Activated T-cell treated with anti-CD3 and anti-CD28 coated beads, Interleukin-2, amount 50 U/mL, for 72 hours (primary cell): Measurements from ENCODE around the gene CRKL. TPM values are rescaled to one million over a fixed set of nuclear protein-coding genes. Genes with fewer than 3 reads are reported as not detected.

ENCODE experiments used
- ATAC-seq, 2 donors: fragments of 150-1000 bp; cut with Tn5 transposase; replicated peaks in 1 of 2; 2 replicates each; pipeline ENCODE4 v1.10.0; 2021; ENCODE audit warnings: moderate library complexity in 2 of 2, mild to moderate bottlenecking in 1 of 2
- DNase-seq, 2 donors: peaks; one replicate each; pipeline ENCODE4 v3.0.0; 2021 to 2022; ENCODE audit warnings: mixed read lengths in 1 of 2
- H3K27ac Mint-ChIP-seq: one replicate; pipeline ENCODE4 v1.8.0; 2022; ENCODE audit warnings: mild to moderate bottlenecking, moderate library complexity, mixed read lengths
- H3K27me3 Mint-ChIP-seq: one replicate; pipeline ENCODE4 v1.8.0; 2022; ENCODE audit warnings: low read depth, mixed read lengths
- H3K36me3 Mint-ChIP-seq, 2 donors: one replicate each; pipeline ENCODE4 v1.8.0; 2022; ENCODE audit warnings: mixed read lengths in 2 of 2, mild to moderate bottlenecking in 1 of 2; ENCODE audit not compliant: insufficient read depth in 2 of 2
- H3K4me1 Mint-ChIP-seq: one replicate; pipeline ENCODE4 v1.8.0; 2022; ENCODE audit warnings: low read depth, mixed read lengths
- H3K4me3 Mint-ChIP-seq, 2 donors: one replicate each; pipeline ENCODE4 v1.8.0; 2022; ENCODE audit warnings: mild to moderate bottlenecking in 2 of 2, mixed read lengths in 2 of 2, moderate library complexity in 2 of 2
- H3K9me3 Mint-ChIP-seq, 2 donors: one replicate each; pipeline ENCODE4 v1.8.0; 2022; ENCODE audit warnings: mixed read lengths in 2 of 2
- total RNA-seq, 2 donors: library from RNA; stranded (reverse); gene quantifications; one replicate each; pipeline ENCODE4 v1.2.3, GENCODE V29; 2022

Gene CRKL
- total RNA-seq, 2 donors from 2014 or later: 70.4 to 71.5 TPM

DNA sequence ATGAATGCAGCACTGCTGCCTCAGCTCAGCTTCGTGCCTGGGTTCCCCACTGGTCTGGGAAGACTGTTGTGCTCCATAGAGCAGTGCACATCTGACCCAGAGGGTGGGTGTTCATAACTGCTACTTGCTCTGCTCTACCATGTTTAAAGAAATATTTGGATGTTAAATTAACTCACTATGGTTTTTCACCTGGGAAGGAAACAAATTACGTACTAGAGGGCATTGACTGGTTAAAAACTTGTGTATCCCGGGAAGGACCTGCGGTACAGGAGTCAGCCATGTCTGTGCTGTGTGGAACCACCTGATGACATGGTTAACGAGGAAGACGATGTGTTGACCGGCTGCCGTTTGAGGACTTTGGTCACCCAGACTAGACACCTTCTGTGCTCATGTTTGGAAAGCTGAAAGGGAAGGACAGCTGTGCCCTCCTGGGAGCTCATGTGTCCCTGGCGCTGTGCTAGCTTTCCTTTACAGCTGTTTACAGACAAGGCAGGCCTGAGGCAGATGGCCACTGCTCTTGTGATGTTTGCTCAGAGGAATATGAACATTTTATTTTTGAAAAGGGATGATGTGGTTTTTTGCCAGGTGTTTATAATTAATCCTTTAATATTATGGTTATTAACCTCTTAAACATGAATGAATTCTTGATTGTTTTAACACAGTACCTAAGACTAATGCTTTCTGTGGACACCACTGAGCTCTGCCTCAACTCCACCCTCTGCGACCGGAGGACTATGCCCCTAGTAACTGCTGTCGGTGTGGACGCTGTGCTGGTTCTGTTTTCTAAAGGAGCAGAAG lies 35.5 kb downstream of the CRKL start:
- Mint-ChIP-seq H3K4me3 (no peak overlapping the region), H3K9me3 (no peaks in the 10 kb centered on the region), H3K36me3 (peaks cover 3 to 4% of the 10 kb centered on the region in 2 donors), H3K4me1 (peaks cover 13% of the 10 kb centered on the region), H3K27me3 (peaks cover 8% of the 10 kb centered on the region), H3K27ac (no peak overlapping the region)
- DNase-seq: no peak
- ATAC-seq: no peak

DNA sequence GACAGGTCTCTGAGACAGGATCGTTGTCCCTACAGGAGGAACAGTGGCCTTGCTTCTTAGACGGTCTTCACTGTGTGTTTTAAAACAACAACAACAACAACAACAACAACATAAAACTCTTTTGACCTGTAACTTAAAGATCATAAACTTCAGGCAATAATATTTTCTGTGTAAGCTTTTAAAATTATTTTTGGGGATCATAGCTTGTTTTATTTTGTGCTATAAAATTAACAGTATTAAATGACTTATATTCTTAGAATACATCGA lies 36.1 kb downstream of the CRKL start:
- DNase-seq (no peak), ATAC-seq (no peak)
- Mint-ChIP-seq H3K27ac (no peak overlapping the region), H3K36me3 (peaks cover 3 to 4% of the 10 kb centered on the region in 2 donors), H3K4me1 (peaks cover 13% of the 10 kb centered on the region), H3K4me3 (no peak overlapping the region), H3K27me3 (peaks cover 14% of the 10 kb centered on the region), H3K9me3 (no peaks in the 10 kb centered on the region)

DNA sequence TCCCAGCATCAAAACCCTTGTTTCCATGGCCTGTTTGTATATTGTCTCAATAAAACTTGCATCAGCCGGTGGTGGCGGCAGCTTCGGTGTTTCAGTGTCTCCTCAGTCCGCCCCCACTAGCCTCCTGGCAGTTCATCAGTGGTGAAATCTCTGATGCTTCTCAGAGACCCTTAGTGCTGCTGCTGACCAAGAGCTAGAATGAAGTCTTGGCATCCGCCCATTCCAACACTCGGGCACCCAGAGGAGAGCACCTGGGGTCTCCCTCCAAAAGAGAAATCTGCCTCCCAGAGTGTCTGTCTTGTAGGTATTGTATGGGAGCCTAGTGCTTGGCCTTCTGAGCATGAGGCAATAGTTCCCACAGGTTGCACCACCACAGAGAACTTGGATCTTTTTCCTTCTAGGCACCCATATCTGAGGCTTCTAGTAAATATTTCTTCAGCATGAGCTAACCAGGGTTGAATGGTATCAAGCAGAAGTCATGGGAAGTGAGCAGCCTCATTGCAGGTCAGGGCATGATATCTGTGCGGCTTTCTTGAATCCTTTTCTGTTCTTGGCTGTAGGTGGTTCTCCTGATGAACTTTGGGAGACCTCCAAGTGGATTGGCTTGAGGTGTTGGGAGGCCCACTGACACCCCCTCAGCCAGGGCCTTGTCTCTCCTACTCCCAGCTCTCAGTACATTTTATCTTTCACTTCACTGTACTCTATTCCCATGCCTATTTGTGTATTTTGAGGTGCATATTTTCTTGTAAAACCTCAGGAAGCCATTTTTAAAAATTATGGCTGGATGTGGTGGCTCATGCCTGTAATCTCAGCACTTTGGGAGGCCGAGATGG lies 36.7 kb downstream of the CRKL start:
- H3K9me3 Mint-ChIP-seq: no peaks in the 10 kb centered on the region
- peaks cover 19% of the 10 kb centered on the region for H3K27me3 Mint-ChIP-seq
- DNase-seq (no peak), ATAC-seq (no peak)
- H3K4me3 Mint-ChIP-seq: no peak overlapping the region
- H3K4me1 Mint-ChIP-seq: peaks cover 12% of the 10 kb centered on the region
- H3K36me3 Mint-ChIP-seq: peaks cover 3 to 4% of the 10 kb centered on the region in 2 donors
- no peak overlapping the region for H3K27ac Mint-ChIP-seq

DNA sequence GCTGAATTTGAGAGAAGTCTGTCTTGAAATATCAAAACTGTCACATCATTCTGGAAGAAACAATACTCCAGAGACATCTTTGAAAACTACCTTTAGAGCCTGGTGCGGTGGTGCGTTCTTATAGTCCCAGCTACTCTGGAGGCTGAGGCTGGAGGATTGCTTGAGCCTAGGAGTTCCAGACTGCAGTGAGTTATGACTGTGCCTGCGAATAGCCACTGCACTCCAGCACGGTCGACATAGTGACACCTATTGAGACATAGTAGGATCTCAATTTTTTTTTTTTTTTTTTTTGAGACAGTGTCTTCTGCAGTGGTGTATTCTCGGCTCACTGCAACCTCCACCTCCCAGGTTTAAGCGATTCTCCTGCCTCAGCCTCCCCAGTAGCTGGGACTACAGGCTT lies 38.3 kb downstream of the CRKL start:
- H3K36me3 Mint-ChIP-seq: no peaks in the 10 kb centered on the region
- ATAC-seq: no peak

DNA sequence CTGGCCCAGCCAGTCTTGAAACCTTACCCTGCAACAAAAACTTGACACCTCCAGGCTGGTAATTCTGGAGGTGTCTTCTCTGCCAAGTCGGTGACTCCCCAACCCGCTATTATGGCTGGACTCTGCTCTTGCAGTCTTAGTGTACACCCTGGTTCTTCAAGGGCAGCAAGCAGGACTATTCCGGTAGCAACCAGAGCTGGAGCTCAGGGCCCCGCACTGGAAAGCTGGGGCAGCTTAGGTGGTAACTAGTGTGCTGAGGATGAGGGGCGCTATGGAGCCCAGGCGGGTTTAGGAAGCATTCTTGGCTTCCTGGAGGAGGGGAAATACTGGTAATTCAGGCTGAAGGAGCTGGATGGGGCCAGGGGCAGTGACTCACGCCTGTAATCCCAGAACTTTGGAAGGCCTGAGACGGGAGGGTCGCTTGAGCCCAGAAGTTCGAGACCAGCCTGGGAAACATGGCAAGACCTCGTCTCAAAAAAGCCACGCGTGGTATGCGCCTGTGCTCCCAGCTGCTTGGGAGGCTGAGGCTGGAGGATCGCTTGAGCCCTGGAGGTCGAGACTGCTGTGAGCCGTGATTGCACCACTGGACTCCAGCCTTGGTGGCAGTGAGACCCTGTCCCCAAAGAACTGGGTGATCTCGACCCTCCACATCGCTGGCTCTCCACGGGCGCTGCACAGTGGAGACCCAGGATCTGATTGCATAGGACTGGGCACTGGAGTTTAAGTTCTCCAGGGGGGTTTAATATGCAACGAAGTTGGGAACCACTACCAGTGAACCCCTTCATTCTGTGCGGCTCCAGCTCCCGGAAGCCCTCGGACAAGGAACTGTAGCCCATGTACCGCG lies 39.3 kb downstream of the CRKL start:
- Mint-ChIP-seq H3K27ac (no peak overlapping the region), H3K27me3 (peaks cover 24% of the 10 kb centered on the region), H3K4me1 (peaks cover 12% of the 10 kb centered on the region), H3K36me3 (no peaks in the 10 kb centered on the region), H3K9me3 (no peaks in the 10 kb centered on the region), H3K4me3 (peak overlapping the region; percentile 65 to 75)
- ATAC-seq (no peak), DNase-seq (no peak)

More for the DNA sequence above, 38.3 kb downstream of the CRKL start:
- DNase-seq: no peak
- no peak overlapping the region for H3K27ac Mint-ChIP-seq
- no peaks in the 10 kb centered on the region for H3K9me3 Mint-ChIP-seq
- peaks cover 23% of the 10 kb centered on the region for H3K27me3 Mint-ChIP-seq
- no peak overlapping the region for H3K4me3 Mint-ChIP-seq
- H3K4me1 Mint-ChIP-seq: peaks cover 12% of the 10 kb centered on the region

DNA sequence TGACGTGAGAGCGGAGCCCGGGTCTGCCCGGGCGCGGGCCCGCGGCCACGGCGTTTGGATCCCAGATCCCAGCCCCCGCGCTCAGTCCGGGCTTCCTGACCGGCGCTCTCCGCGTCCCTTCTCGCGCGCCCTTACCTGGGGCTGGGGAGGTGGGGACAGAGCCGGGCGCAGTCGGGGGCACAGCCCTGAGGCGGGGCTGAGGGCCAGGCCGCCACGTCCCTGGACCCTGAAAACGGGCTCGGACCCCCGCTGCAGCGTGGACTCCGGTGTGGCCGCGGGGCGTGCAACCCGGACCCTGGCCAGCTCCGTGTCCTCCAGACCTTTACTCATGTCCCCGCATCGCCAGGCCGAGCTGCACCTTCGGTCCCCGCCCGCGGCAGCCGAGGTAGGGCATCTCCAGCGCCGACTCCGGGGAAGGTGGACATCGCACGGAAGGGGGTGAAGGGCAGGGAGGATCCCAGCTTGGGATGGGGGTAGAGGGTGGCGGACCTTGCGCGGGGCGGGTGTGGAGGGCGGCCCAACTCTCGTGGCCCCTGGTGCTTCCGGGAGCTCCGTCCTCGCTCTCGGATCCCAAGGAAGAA lies 40.0 kb downstream of the CRKL start:
- Mint-ChIP-seq H3K36me3 (no peaks in the 10 kb centered on the region), H3K4me3 (peak overlapping the region; percentile 75 to 76), H3K4me1 (peaks cover 19% of the 10 kb centered on the region), H3K27ac (no peak overlapping the region), H3K27me3 (peaks cover 24% of the 10 kb centered on the region), H3K9me3 (no peaks in the 10 kb centered on the region)
- DNase-seq (no peak), ATAC-seq (peak in 1 of 2 donors; percentile 25)

DNA sequence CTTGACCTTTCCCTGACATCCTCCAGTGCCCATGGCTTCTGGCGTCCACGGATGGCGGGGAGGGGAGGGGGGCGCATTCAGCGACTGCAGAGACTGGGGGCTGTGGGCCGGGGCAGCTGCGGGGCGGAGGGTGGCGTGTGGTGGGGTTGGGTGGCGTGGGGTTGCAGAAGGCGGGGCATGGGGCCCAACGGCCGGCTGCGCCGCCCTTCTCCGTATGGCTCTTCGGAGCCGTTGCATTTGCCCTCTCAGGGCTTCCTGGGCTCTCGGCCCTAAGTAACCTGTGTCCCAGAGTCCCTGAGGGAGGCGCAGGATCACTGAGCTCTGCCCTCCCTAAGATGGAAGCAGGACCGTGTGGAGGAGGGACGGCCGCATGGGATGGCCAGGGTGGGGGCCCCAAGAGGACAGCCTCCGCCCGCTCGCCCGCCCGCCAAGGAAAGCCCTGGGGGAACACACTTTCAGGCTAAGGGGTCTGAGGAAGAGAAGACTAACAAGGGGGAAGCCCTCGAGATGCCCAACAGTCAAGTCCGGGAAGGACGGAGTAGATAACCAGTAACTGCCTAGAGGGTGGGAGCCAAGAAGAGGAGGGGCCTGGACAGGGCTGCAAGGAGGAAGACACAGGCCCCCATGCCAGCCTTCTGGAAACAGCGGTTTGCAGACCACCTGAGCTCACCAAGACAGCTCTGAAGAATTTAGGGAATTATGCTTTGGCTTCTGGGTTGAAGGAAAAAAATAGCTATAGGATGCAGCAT lies 40.6 kb downstream of the CRKL start:
- Mint-ChIP-seq H3K36me3 (no peaks in the 10 kb centered on the region), H3K9me3 (no peaks in the 10 kb centered on the region), H3K4me1 (peaks cover 19% of the 10 kb centered on the region), H3K4me3 (peak overlapping the region; percentile 75 to 76), H3K27me3 (peaks cover 24% of the 10 kb centered on the region), H3K27ac (no peak overlapping the region)
- ATAC-seq: peak; percentile 40 to 59
- no peak for DNase-seq

DNA sequence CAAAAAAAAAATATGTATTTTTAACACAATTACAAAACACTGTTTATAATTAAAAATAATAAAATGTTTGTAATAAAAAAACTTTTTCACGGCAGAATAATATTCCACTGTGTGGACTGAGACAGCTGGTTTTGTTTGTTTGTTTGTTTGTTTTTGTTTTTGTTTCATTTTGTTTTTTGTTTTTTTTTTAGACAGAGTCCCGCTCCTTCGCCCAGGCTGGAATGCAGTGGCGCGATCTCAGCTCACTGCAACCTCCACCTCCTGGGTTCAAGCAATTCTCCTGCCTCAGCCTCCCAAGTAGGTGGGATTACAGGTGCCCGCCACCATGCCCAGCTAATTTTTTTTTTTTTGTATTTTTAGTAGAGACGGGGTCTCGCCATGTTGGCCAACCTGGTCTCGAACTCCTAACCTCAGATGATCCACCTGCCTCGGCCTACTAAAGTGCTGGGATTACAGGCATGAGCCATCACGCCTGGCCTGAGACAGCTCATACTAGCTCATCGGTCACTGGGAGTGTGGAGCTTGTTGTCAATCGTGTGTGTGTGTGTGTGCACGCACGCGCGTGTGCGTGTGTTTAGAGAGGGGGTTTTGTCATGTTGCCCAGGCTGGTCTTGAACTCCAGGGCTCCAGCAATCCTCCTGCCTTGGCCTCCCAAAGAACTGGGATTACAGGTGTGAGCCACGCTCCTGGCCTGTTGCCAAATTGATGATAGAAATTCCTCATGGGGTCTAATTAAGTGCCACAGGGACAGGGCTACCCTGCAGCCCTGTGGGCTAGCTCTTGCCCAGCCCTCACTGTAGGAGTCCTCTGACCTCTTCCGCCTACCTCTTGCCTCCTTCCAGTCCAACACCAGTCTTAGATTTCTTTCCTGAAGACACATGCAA lies 42.6 kb downstream of the CRKL start:
- ATAC-seq (no peak), DNase-seq (no peak)
- H3K4me3 Mint-ChIP-seq: no peak overlapping the region
- peaks cover 20% of the 10 kb centered on the region for H3K4me1 Mint-ChIP-seq
- no peaks in the 10 kb centered on the region for H3K36me3 Mint-ChIP-seq
- H3K9me3 Mint-ChIP-seq: no peaks in the 10 kb centered on the region
- peaks cover 42% of the 10 kb centered on the region for H3K27me3 Mint-ChIP-seq
- no peak overlapping the region for H3K27ac Mint-ChIP-seq

DNA sequence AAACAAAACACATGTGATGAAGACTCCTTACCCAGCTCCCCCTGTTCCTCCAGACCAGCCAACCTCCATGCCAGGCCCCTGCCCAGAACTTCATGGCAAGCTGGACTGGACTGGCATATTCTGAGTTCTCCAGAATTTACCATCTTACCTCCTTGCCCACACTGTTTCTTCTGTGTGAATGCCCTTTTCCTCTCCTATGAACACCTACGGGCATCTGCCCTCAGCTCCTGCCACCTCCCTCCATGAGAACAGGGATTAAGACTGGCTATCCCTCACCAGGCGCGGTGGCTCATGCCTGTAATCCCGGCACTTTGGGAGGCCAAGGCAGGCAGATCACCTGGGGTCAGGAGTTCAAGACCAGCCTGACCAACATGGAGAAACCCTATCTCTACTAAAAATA lies 43.4 kb downstream of the CRKL start:
- H3K27me3 Mint-ChIP-seq: peaks cover 42% of the 10 kb centered on the region
- ATAC-seq: no peak
- no peak overlapping the region for H3K27ac Mint-ChIP-seq
- no peaks in the 10 kb centered on the region for H3K9me3 Mint-ChIP-seq
- no peaks in the 10 kb centered on the region for H3K36me3 Mint-ChIP-seq
- DNase-seq: no peak
- H3K4me3 Mint-ChIP-seq: no peak overlapping the region
- H3K4me1 Mint-ChIP-seq: peaks cover 20% of the 10 kb centered on the region

DNA sequence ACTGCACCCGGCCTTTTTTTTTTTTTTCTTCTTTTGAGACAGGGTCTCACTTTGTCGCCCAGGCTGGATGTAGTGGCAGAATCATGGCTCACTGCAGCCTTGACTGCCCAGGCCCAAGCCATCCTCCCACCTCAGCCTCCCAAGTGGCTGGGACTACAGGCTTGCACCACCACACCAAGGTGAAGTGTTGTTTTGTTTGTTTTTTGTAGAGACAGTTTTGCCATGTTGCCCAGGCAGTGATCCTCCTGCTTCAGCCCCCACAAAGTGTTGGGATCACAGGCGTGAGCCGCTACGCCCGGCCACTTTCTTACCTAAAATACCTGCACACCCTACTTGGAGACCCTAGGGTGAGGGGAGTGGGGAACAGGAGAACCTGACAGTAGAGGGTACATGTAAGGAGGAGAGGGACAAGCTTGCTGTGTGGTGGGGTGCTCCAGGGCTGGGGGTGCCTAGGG lies 45.3 kb downstream of the CRKL start:
- Mint-ChIP-seq H3K27ac (no peak overlapping the region), H3K27me3 (peaks cover 35% of the 10 kb centered on the region), H3K4me1 (peaks cover 20% of the 10 kb centered on the region), H3K9me3 (no peaks in the 10 kb centered on the region), H3K36me3 (no peaks in the 10 kb centered on the region), H3K4me3 (no peak overlapping the region)
- ATAC-seq (no peak), DNase-seq (no peak)

DNA sequence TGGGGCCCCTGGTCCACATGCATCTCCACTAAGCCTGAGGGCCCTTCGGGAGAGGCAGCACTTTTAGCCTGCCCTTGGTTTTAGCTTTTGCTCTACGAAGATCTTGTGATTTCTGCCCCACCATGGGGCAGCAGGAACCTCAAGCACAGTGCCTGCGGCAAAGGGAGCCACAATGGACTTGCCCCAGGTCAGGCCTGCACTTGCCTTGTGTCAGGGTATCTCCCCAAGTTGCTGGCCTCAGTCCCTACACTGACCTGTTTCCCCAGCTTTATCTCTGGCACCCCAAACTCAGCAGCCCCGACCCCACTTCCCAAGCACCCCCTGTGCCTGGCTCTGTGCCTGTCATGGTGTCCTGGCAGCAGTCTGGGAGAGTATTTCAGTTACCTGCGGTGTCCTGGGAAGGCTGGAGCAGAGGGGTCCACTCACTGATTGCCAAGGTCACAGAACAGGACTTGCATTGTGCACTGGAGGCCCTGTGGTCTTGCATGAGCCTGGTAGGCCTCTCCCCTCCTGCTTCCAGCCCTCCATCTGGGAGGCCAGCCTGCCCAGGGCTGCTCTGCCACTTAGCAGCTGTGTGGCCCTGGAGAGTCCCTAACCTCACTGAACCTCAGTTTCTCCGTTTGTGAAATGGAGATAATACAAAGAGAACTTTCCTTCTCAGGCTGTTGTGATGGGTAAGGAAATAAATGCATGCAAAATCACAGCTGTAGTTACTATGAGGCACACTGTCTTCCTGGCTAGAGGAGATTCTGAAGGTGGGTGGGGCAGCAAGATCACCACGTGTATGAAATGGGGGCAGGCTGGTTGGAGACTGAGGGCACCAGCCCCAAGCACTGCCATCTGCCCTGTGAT lies 46.2 kb downstream of the CRKL start:
- Mint-ChIP-seq H3K4me1 (peaks cover 13% of the 10 kb centered on the region), H3K27me3 (peaks cover 27% of the 10 kb centered on the region), H3K4me3 (peak overlapping the region; percentile 4 to 12), H3K9me3 (no peaks in the 10 kb centered on the region), H3K27ac (no peak overlapping the region), H3K36me3 (no peaks in the 10 kb centered on the region)
- ATAC-seq (no peak), DNase-seq (no peak)
